A673 (cell line): ENCODE measurements around the gene LYZL4. TPM values are rescaled to one million over a fixed set of nuclear protein-coding genes. Genes with fewer than 3 reads are reported as not detected.

ENCODE experiments used
- BruUV-seq: library from RNA; stranded (reverse); fragments of 400-500 nt; replicated peaks from 2 replicates; lab custom pipeline; 2021; lab: Mats Ljungman, UMichigan
- CTCF ChIA-PET: fragments of 300-600 bp; sonication (Branson Sonifier 250); formaldehyde crosslinking; loops from one replicate; lab custom pipeline; 2022; ENCODE audit warnings: antibody characterized with exemption; lab: Charles Lee
- POLR2A ChIA-PET: fragments of 300-600 bp; sonication (Branson Sonifier 250); formaldehyde crosslinking; loops from one replicate; lab custom pipeline; 2022; ENCODE audit warnings: antibody characterized with exemption; ENCODE audit not compliant: low non-redundant PET; lab: Charles Lee
- DNase-seq: peaks from one replicate; pipeline ENCODE4 v3.0.0-alpha.2; 2015; ENCODE audit warnings: low spot score
- H3K27ac ChIP-seq: fragments of 200-600 bp; sonication (generic); 2 replicates; pipeline ENCODE4 v1.5.1; 2016; ENCODE audit warnings: mixed run types, low read depth, mild to moderate bottlenecking, mixed read lengths, antibody characterized with exemption, low read length; ENCODE audit not compliant: poor library complexity, severe bottlenecking
- H3K27me3 ChIP-seq: fragments of 200-600 bp; sonication (generic); replicated peaks from 2 replicates; pipeline ENCODE4 v1.6.1; 2017; ENCODE audit warnings: mixed run types, low read depth, mild to moderate bottlenecking, mixed read lengths, antibody characterized with exemption, low read length; ENCODE audit not compliant: insufficient read depth, poor library complexity
- H3K36me3 ChIP-seq: fragments of 200-600 bp; sonication (generic); 2 replicates; pipeline ENCODE4 v1.6.1; 2016; ENCODE audit warnings: mixed run types, mild to moderate bottlenecking, mixed read lengths, antibody characterized with exemption, low read length; ENCODE audit not compliant: insufficient read depth, poor library complexity, severe bottlenecking
- H3K4me1 ChIP-seq: fragments of 200-600 bp; sonication (generic); 2 replicates; pipeline ENCODE4 v1.6.1; 2017; ENCODE audit warnings: mixed run types, mild to moderate bottlenecking, mixed read lengths, antibody characterized with exemption, low read length; ENCODE audit not compliant: insufficient read depth, poor library complexity, severe bottlenecking
- H3K4me3 ChIP-seq: fragments of 200-600 bp; sonication (generic); 2 replicates; pipeline ENCODE4 v1.5.1; 2016; ENCODE audit warnings: low read depth, mixed run types, mild to moderate bottlenecking, mixed read lengths, low read length; ENCODE audit not compliant: poor library complexity, severe bottlenecking
- H3K9me3 ChIP-seq: fragments of 200-600 bp; sonication (generic); 2 replicates; pipeline ENCODE4 v1.6.1; 2016; ENCODE audit warnings: mixed run types, low read depth, mild to moderate bottlenecking, mixed read lengths, antibody characterized with exemption, low read length; ENCODE audit not compliant: poor library complexity, severe bottlenecking
- EZH2 ChIP-seq: fragments of 200-600 bp; sonication (generic); IDR thresholded peaks from 2 replicates; pipeline ENCODE4 v1.6.1; 2017; ENCODE audit warnings: borderline replicate concordance, low read depth, mild to moderate bottlenecking, mixed read lengths, antibody characterized with exemption, low read length; ENCODE audit not compliant: poor library complexity, severe bottlenecking
- intact Hi-C: fragments of 100-400 bp; cut with micrococcal nuclease; formaldehyde crosslinking; loops from one replicate; pipeline ENCODE4 v1.10.0; 2022; ENCODE audit not compliant: unreplicated experiment
- total RNA-seq: library from RNA; stranded (reverse); gene quantifications from 2 replicates; pipeline ENCODE4 v1.2.3, GENCODE V29; 2021
- TF ChIP-seq, protein P1 (sequence below): fragments of 300-800, 200-600 bp; sonication (generic); conservative IDR thresholded peaks from 2 replicates; pipeline ENCODE4 v1.5.1; 2017; ENCODE audit warnings: low read depth, mild to moderate bottlenecking, antibody characterized with exemption, low read length, moderate library complexity, mixed read lengths

The LYZL4 gene
- total RNA-seq, 1 experiment from 2014 or later = not detected

- POLR2A ChIA-PET = no interaction called here
- Histone ChIP-seq H3K4me1 (no peaks in the 10 kb centered on the region), H3K36me3 (no peaks in the 10 kb centered on the region), H3K9me3 (no peaks in the 10 kb centered on the region), H3K4me3 (no peak overlapping the region), H3K27ac (no peak overlapping the region), H3K27me3 (no peaks in the 10 kb centered on the region)
- no TSS peak for BruUV-seq
- CTCF ChIA-PET = no interaction called here
- DNase-seq = no peak
- TF ChIP-seq, protein P1, sequence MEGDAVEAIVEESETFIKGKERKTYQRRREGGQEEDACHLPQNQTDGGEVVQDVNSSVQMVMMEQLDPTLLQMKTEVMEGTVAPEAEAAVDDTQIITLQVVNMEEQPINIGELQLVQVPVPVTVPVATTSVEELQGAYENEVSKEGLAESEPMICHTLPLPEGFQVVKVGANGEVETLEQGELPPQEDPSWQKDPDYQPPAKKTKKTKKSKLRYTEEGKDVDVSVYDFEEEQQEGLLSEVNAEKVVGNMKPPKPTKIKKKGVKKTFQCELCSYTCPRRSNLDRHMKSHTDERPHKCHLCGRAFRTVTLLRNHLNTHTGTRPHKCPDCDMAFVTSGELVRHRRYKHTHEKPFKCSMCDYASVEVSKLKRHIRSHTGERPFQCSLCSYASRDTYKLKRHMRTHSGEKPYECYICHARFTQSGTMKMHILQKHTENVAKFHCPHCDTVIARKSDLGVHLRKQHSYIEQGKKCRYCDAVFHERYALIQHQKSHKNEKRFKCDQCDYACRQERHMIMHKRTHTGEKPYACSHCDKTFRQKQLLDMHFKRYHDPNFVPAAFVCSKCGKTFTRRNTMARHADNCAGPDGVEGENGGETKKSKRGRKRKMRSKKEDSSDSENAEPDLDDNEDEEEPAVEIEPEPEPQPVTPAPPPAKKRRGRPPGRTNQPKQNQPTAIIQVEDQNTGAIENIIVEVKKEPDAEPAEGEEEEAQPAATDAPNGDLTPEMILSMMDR = no peak
- TF ChIP-seq EZH2 = no peak
- intact Hi-C loops = loop anchor here (10.0 kb wide), 2 partner anchors 87 to 333 kb away; no protein-coding TSS in a partner anchor
Measured at GRCh38 chr3:42447481-42447880, 37.1 kb upstream of the LYZL4 start.

- H3K4me3 ChIP-seq = no peak overlapping the region
- H3K9me3 ChIP-seq = no peaks in the 10 kb centered on the region
- H3K27ac ChIP-seq = no peak overlapping the region
- H3K27me3 ChIP-seq = no peaks in the 10 kb centered on the region
- DNase-seq = no peak
- BruUV-seq = no TSS peak
- POLR2A ChIA-PET = no interaction called here
- intact Hi-C loops = loop anchor here (10.0 kb wide), 2 partner anchors 88 to 332 kb away; no protein-coding TSS in a partner anchor
- H3K36me3 ChIP-seq = no peaks in the 10 kb centered on the region
- CTCF ChIA-PET = no interaction called here
- no peaks in the 10 kb centered on the region for H3K4me1 ChIP-seq
- TF ChIP-seq EZH2 = no peak
- TF ChIP-seq, protein P1 = no peak
Measured at GRCh38 chr3:42446111-42447050, 36.0 kb upstream of the LYZL4 start.

DNA sequence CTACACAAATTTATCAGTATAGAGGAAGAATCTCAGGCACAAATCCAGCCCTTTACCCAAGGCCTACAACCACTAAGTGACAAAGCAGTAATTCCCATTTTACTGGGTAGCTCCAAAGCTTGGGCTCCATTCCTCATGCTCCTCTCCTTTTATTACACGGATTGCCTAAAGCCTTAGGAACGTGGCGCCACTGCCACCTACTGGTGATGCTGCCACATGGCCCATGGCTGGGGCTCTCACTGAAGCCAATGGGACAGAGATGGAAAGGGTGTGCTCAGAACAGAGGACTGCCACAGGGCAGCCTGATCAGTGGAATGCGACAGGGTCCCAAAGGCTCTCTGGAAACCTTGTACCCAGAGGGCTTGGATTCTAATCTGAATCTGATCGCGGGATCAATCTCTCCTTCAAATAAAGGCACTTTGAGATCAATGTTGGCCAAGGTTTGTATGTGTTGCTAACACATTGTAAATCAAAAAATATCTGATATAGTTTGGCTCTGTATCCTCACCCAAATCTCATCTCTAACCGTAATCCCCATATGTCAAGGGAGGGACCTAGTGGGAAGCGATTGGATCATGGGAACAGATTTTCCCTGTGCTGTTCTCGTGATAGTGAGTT lies 33.5 kb upstream of the LYZL4 start:
- Histone ChIP-seq H3K27me3 (no peaks in the 10 kb centered on the region), H3K36me3 (no peaks in the 10 kb centered on the region), H3K27ac (no peak overlapping the region), H3K9me3 (no peaks in the 10 kb centered on the region), H3K4me1 (no peaks in the 10 kb centered on the region), H3K4me3 (no peak overlapping the region)
- intact Hi-C loops = loop anchor here (1.0 to 10.0 kb wide), 4 partner anchors 91 to 329 kb away; no protein-coding TSS in a partner anchor
- ChIA-PET POLR2A (no interaction called here), CTCF (interaction anchor here (0.7 to 1.6 kb wide), 5 partner anchors 176 to 214 kb away, joined by 3 to 10 read pairs (median 5); no protein-coding TSS in a partner anchor)
- TF ChIP-seq EZH2 = no peak
- TF ChIP-seq, protein P1 = peak; percentile 83
- BruUV-seq = no TSS peak
- DNase-seq = peak; percentile 71
